Left ventricle myocardium inferior (tissue), 1 donor: Measurements from ENCODE around the gene SIRT1. TPM values are rescaled to one million over a fixed set of nuclear protein-coding genes. Genes with fewer than 3 reads are reported as not detected.

ENCODE experiments used
- DNase-seq: peaks from one replicate; pipeline ENCODE4 v3.0.0-alpha.2; 2020
- H3K27ac ChIP-seq: fragments of 200-600 bp; replicated peaks from 2 replicates; pipeline ENCODE4 v1.8.0; 2021
- H3K27me3 ChIP-seq: fragments of 200-600 bp; 2 replicates; pipeline ENCODE4 v1.8.0; 2021; ENCODE audit warnings: low read depth
- H3K36me3 ChIP-seq: fragments of 200-600 bp; 2 replicates; pipeline ENCODE4 v1.8.0; 2021
- H3K4me1 ChIP-seq: fragments of 200-600 bp; 2 replicates; pipeline ENCODE4 v1.8.0; 2021
- H3K4me3 ChIP-seq: fragments of 200-600 bp; 2 replicates; pipeline ENCODE4 v1.8.0; 2021; ENCODE audit warnings: mild to moderate bottlenecking, moderate library complexity
- H3K9me3 ChIP-seq: fragments of 200-600 bp; replicated peaks from 2 replicates; pipeline ENCODE4 v1.8.0; 2021
- CTCF ChIP-seq: fragments of 200-600 bp; IDR thresholded peaks from 2 replicates; pipeline ENCODE4 v1.8.0; 2021; ENCODE audit warnings: antibody characterized with exemption, mild to moderate bottlenecking, borderline replicate concordance
- intact Hi-C: fragments of 100-400 bp; cut with micrococcal nuclease; formaldehyde crosslinking; loops from one replicate; pipeline ENCODE4 v1.11.0; 2022
- total RNA-seq: library from RNA; stranded (reverse); fragmentation: NEBNext Ultra II Directional; extraction: Animal tissue kit (Norgen Biotek cat#: 25700); gene quantifications from one replicate; pipeline ENCODE4 v1.2.1, GENCODE V29; 2021
- donor health status: DM: no; HTN: yes; CAD: no; lungs with severe emphysema.

Gene SIRT1
- total RNA-seq, 1 donor from 2014 or later = 10.6 TPM

- DNase-seq = no peak
- no peak for TF ChIP-seq CTCF
- Histone ChIP-seq H3K4me3 (no peak overlapping the region), H3K27me3 (no peaks in the 10 kb centered on the region), H3K36me3 (no peaks in the 10 kb centered on the region), H3K4me1 (peaks cover 6% of the 10 kb centered on the region), H3K9me3 (peaks cover 14% of the 10 kb centered on the region), H3K27ac (no peak overlapping the region)
- intact Hi-C loops = no loop called here
These were observed 44.5 kb upstream of the SIRT1 start for GRCh38 chr10:67839951-67840350.

- no peak for TF ChIP-seq CTCF
These were observed 42.7 kb upstream of the SIRT1 start for GRCh38 chr10:67841737-67842136.

GRCh38 chr10:67843284-67843683 lies 41.2 kb upstream of the SIRT1 start:
- Histone ChIP-seq H3K4me1 (no peaks in the 10 kb centered on the region), H3K36me3 (no peaks in the 10 kb centered on the region), H3K4me3 (no peak overlapping the region), H3K27me3 (no peaks in the 10 kb centered on the region), H3K9me3 (peaks cover 14% of the 10 kb centered on the region), H3K27ac (no peak overlapping the region)
- no peak for DNase-seq
- TF ChIP-seq CTCF = no peak
- intact Hi-C loops = no loop called here

More at GRCh38 chr10:67841737-67842136, 42.7 kb upstream of the SIRT1 start:
- H3K36me3 ChIP-seq = no peaks in the 10 kb centered on the region
- H3K9me3 ChIP-seq = peaks cover 14% of the 10 kb centered on the region
- no peaks in the 10 kb centered on the region for H3K27me3 ChIP-seq
- intact Hi-C loops = no loop called here
- no peak overlapping the region for H3K27ac ChIP-seq
- DNase-seq = no peak
- no peak overlapping the region for H3K4me3 ChIP-seq
- peaks cover under 1% of the 10 kb centered on the region for H3K4me1 ChIP-seq

GRCh38 chr10:67849331-67850011 lies 35.0 kb upstream of the SIRT1 start:
- H3K36me3 ChIP-seq = no peaks in the 10 kb centered on the region
- TF ChIP-seq CTCF = peak; percentile 53
- no peaks in the 10 kb centered on the region for H3K9me3 ChIP-seq
- intact Hi-C loops = no loop called here
- H3K4me3 ChIP-seq = peak overlapping the region; percentile 76
- peak; percentile 97 for DNase-seq
- H3K4me1 ChIP-seq = peaks cover 11% of the 10 kb centered on the region
- no peaks in the 10 kb centered on the region for H3K27me3 ChIP-seq
- peak overlapping the region; percentile 94 for H3K27ac ChIP-seq

GRCh38 chr10:67851186-67851585 lies 33.3 kb upstream of the SIRT1 start:
- DNase-seq = no peak
- Histone ChIP-seq H3K4me1 (peaks cover 11% of the 10 kb centered on the region), H3K4me3 (no peak overlapping the region), H3K9me3 (no peaks in the 10 kb centered on the region), H3K36me3 (no peaks in the 10 kb centered on the region), H3K27me3 (no peaks in the 10 kb centered on the region), H3K27ac (no peak overlapping the region)
- TF ChIP-seq CTCF = no peak
- intact Hi-C loops = no loop called here
